HG02938 (cell line): ENCODE results near the gene EMC10.
"Not testable (repeated sequence)": the region's sequence is repeated elsewhere in the genome, so short reads cannot be mapped to it uniquely, and the experiment has no call there.

Experiments used
- ATAC-seq: cut with Tn5 transposase; IDR thresholded peaks from one replicate; pipeline ENCODE4 v1.9.1; 2021; ENCODE audit warnings: mild to moderate bottlenecking, moderate library complexity; ENCODE audit not compliant: unreplicated experiment

Gene EMC10

DNA sequence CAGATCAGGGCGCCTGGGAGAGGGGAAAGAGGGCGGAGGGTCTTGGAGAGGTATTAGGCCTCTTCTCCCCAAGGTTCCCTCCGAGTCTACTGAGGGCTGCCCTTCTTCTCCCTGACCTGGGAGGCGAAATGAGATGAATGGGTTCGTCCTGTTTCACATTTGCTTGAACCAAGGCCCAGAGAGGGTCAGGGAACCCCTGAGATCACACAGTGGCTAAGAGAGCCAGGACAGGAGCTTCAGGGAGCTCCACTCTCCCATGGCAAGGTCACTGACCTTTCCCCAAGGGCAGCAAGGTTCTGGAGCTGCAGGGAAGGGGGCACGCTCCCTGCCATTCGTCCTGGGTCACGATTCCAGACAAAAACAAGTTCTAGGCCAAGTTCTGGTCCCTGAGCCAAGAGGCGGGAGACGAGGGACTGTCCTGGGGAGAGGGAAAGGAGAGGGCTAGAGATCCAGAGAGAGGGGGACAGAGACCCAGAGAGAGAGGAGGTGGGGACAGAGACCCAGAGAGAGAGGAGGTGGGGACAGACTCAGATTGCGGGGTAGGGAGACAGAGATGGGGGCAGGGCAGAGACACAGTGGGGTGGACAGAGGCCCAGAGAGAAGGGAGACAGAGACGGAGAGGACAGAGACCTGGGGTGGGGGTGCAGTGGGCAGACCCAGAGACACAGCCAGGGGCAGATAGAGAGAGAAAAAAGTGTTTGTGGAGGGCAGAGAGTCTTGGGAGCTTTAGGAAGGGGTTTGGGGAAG lies 36.9 kb downstream of the EMC10 start:
- no peak for ATAC-seq

DNA sequence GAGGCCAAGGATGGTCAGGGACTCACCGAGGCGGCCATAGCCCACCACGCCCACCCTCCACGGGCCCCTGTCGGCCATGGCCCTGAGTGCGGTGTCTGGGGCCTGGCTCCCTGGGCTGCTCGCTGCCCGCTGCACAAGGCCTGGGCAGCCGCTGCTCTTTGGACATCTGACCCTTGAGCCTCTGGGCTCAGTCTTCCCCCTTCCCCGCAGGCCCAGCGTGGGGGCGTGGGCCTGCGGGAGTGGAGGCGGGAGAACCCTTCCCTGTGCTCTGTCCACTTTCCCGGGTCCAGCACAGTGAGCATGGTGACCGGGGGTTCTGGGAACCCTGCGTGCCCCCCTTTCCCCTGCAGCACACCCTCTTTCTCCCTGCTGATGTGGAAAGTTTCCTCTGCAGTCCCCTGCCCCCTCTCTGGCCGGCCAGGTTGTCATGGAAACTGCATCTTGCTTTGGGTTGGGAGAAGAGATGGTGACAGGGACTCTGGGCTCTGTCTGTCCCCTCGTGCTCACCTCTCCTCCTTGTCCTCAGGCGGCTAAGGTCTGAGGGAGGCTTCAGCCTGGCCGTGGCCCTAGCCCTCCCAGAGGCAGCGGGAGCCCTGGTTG lies 37.5 kb downstream of the EMC10 start, which contains the start of gene ASPDH:
TSS of gene ASPDH (minus strand) at position 168 of the 600 bp plus-strand sequence. CDS start at position 78, 90 bp downstream.
- no peak for ATAC-seq

GRCh38 chr19:50514346-50515167 lies 38.2 kb downstream of the EMC10 start:
- no peak for ATAC-seq

- ATAC-seq, result no peak
These were observed 38.9 kb downstream of the EMC10 start for GRCh38 chr19:50515168-50515561.

- ATAC-seq, result no peak
These were observed 40.1 kb downstream of the EMC10 start for GRCh38 chr19:50516456-50516855.

- no peak for ATAC-seq
These were observed 40.8 kb downstream of the EMC10 start for GRCh38 chr19:50516964-50517703.

- no peak for ATAC-seq
These were observed 41.4 kb downstream of the EMC10 start for GRCh38 chr19:50517704-50518075.

GRCh38 chr19:50518091-50519005 lies 42.0 kb downstream of the EMC10 start:
- ATAC-seq, result no peak

GRCh38 chr19:50519006-50519575 lies 42.8 kb downstream of the EMC10 start:
- no peak for ATAC-seq

DNA sequence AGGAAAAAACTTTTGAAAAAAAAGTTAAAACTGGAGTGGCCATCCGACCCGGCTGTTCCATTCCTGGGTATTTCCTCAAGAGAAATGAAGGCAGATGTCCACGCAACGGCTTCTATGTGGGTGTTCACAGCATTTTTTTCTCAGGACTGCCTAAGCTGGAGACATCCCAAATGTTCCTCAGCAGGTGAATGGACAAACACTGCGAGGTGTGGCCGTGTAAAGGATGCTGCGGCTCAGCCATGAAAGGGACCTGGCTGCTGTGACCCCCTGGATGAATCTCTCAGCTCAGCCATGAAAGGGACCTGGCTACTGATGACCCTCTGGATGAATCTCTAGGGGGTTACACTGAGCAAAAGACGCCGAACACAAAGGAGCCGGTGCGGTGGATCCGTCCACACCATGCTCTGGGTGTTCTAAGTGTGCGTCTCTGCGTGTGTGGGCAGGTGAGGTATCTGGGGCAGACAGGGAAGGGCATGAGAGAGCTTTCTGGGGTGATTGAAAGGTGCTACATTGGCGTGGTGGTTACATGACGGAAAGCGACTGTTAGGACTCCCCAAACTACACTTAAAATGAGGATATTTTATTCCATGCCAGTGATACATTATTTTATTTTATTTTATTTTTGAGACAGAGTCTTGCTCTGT lies 44.6 kb downstream of the EMC10 start:
- no peak for ATAC-seq

DNA sequence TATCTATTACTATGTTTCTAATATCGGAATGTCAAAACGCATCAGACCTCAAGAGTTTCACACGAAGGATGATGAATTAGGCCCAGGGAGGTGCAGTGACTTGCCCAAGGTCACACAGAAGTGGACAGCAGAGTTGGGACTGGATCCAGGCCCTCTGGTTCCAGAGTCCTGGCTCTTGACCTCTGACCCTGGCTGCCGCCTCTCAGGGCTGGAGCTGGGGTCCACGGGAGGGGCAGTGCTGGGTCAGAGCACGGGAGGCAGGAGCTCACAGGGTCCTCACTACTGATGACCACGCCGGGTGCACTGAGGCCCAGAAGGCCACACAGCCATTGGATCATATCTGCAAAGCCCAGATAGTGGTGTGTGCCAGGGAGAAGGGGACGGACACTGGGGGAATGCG lies 46.6 kb downstream of the EMC10 start:
- no peak for ATAC-seq

GRCh38 chr19:50528052-50528451 lies 51.7 kb downstream of the EMC10 start:
- ATAC-seq, result not testable (repeated sequence)

- ATAC-seq, result no peak
These were observed 54.9 kb downstream of the EMC10 start for GRCh38 chr19:50531171-50531612.

- no peak for ATAC-seq
These were observed 56.6 kb downstream of the EMC10 start for GRCh38 chr19:50532952-50533351.

GRCh38 chr19:50534478-50534877 lies 58.2 kb downstream of the EMC10 start:
- no peak for ATAC-seq

DNA sequence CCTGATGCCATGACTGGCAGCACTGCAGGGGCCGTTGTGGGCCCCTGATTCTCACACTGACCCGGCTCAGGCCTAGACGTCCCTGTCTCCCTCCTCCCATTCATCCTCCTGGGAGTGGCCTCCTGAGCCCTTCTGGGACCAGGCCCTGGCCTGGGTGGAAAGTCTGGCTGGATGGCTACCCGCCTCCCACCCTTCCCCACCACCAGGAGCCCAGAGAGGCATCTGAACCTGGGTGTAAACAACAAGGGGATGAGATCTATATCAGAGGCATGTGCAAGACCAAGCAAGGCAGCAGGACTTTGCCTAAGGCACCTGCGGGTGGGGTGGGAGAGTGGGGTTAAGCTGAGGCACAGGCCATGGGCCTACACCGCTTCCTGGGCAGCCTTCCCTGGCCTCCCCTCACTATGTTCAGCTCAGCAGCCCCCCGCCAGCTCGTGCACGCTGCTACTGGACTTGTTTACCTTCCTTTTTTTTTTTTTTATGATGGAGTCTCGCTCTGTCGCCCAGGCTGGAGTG lies 59.4 kb downstream of the EMC10 start:
- ATAC-seq, result no peak

- no peak for ATAC-seq
These were observed 60.5 kb downstream of the EMC10 start for GRCh38 chr19:50536662-50537305.

GRCh38 chr19:50537306-50537685 lies 61.0 kb downstream of the EMC10 start:
- ATAC-seq, result no peak
